ENCODE measurements around the gene COA8. TPM values are rescaled to one million over a fixed set of nuclear protein-coding genes. Genes with fewer than 3 reads are reported as not detected.

COA8 gene
- total RNA-seq, 3 donors from 2014 or later (not counting 1 experiment from before 2014, with no cell fraction given): 22.2 to 32.0 (median 24.9) TPM

GRCh38 chr14:103623308-103623707 is 60.5 kb downstream of the COA8 start:
- intact Hi-C loops (cut with micrococcal nuclease): no loop called here
- no peaks in the 10 kb centered on the region for H3K9me3 ChIP-seq (ENCODE audit: control insufficient read depth, insufficient read depth, low read length)

GRCh38 chr14:103623883-103624482 is 61.2 kb downstream of the COA8 start:
- no peaks in the 10 kb centered on the region for H3K9me3 Mint-ChIP-seq
- Histone ChIP-seq H3K27ac (ENCODE audit: low read length) (no peak overlapping the region), H3K36me3 (ENCODE audit: control insufficient read depth, insufficient read depth, low read length) (no peaks in the 10 kb centered on the region), H3K27me3 (ENCODE audit: control insufficient read depth, insufficient read depth, low read length) (no peaks in the 10 kb centered on the region), H3K9me3 (ENCODE audit: control insufficient read depth, insufficient read depth, low read length) (no peaks in the 10 kb centered on the region), H3K4me3 (ENCODE audit: low read length) (no peak overlapping the region), H3K4me1 (ENCODE audit: control insufficient read depth, insufficient read depth, low read length) (peaks cover 38% of the 10 kb centered on the region)
- no peak overlapping the region for H3K4me3 Mint-ChIP-seq
- peaks cover 8 to 9% of the 10 kb centered on the region in 2 donors for H3K4me1 Mint-ChIP-seq
- ATAC-seq (no peak), DNase-seq (no peak)
- WGBS (ENCODE audit: insufficient coverage): 62% methylated on average over 16 of the region's 16 CpGs
- peaks cover 0 to 3% of the 10 kb centered on the region in 2 donors for H3K27me3 Mint-ChIP-seq (ENCODE audit: low read depth in 2 of 2)
- no peak overlapping the region for H3K27ac Mint-ChIP-seq
- no peak for TF ChIP-seq CTCF (IDR thresholded peaks at IDR 0.05)
- intact Hi-C loops (cut with micrococcal nuclease): no loop called here
- no peaks in the 10 kb centered on the region for H3K36me3 Mint-ChIP-seq

More at GRCh38 chr14:103623308-103623707, 60.5 kb downstream of the COA8 start:
- no peaks in the 10 kb centered on the region for H3K36me3 ChIP-seq (ENCODE audit: control insufficient read depth, insufficient read depth, low read length)
- DNase-seq: no peak
- H3K27me3 Mint-ChIP-seq (ENCODE audit: low read depth in 2 of 2): peaks cover 0 to 3% of the 10 kb centered on the region in 2 donors
- peaks cover 8 to 9% of the 10 kb centered on the region in 2 donors for H3K4me1 Mint-ChIP-seq
- peaks cover 35% of the 10 kb centered on the region for H3K4me1 ChIP-seq (ENCODE audit: control insufficient read depth, insufficient read depth, low read length)
- no peak overlapping the region for H3K4me3 Mint-ChIP-seq
- no peaks in the 10 kb centered on the region for H3K27me3 ChIP-seq (ENCODE audit: control insufficient read depth, insufficient read depth, low read length)
- H3K27ac ChIP-seq (ENCODE audit: low read length): no peak overlapping the region
- H3K27ac Mint-ChIP-seq: no peak overlapping the region
- 90% methylated on average over 4 of the region's 4 CpGs for WGBS (ENCODE audit: insufficient coverage)
- no peak overlapping the region for H3K4me3 ChIP-seq (ENCODE audit: low read length)
- no peak for TF ChIP-seq CTCF (IDR thresholded peaks at IDR 0.05)
- ATAC-seq: no peak
- no peaks in the 10 kb centered on the region for H3K36me3 Mint-ChIP-seq
- no peaks in the 10 kb centered on the region for H3K9me3 Mint-ChIP-seq

- Histone ChIP-seq H3K9me3 (ENCODE audit: control insufficient read depth, insufficient read depth, low read length) (no peaks in the 10 kb centered on the region), H3K4me1 (ENCODE audit: control insufficient read depth, insufficient read depth, low read length) (peaks cover 39% of the 10 kb centered on the region), H3K27me3 (ENCODE audit: control insufficient read depth, insufficient read depth, low read length) (no peaks in the 10 kb centered on the region), H3K4me3 (ENCODE audit: low read length) (no peak overlapping the region), H3K27ac (ENCODE audit: low read length) (no peak overlapping the region), H3K36me3 (ENCODE audit: control insufficient read depth, insufficient read depth, low read length) (no peaks in the 10 kb centered on the region)
- WGBS (ENCODE audit: insufficient coverage): 45% methylated on average over 10 of the region's 10 CpGs
- Mint-ChIP-seq H3K27me3 (ENCODE audit: low read depth in 2 of 2) (peaks cover 0 to 3% of the 10 kb centered on the region in 2 donors), H3K4me1 (peaks cover 8 to 9% of the 10 kb centered on the region in 2 donors), H3K4me3 (peak overlapping the region; percentile 78), H3K36me3 (no peaks in the 10 kb centered on the region), H3K27ac (peak overlapping the region; percentile 53 to 85), H3K9me3 (no peaks in the 10 kb centered on the region)
- intact Hi-C loops (cut with micrococcal nuclease): no loop called here
- ATAC-seq: no peak
- no peak for TF ChIP-seq CTCF (IDR thresholded peaks at IDR 0.05)
- DNase-seq: no peak
Observed at GRCh38 chr14:103624860-103625259, 62.1 kb downstream of the COA8 start.
